Measurements from ENCODE around the gene CAMSAP2.
A peak's percentile ranks its signal among the peaks of the same experiment; 100 is the strongest.
"Not testable (repeated sequence)": the region's sequence is repeated elsewhere in the genome, so short reads cannot be mapped to it uniquely, and the experiment has no call there.

CAMSAP2 gene

DNA sequence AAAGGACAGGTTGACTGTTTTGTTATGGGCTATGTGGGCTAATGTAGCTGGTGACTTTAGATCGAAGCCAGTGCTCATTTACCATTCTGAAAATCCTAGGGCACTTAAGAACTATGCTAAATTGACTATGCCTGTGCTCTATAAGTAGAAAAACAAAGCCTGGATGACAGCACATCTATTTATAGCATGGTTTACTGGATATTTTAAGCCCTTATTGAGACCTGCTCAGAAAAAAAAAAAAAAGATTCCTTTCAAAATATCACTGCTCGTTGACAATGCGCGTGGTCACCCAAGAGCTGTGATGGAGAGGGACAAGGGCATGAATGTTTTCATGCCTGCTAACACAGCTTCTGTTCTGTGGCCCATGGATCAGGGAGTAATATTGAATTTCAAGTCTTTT, 48.1 kb downstream of the CAMSAP2 start:
- DNase-seq = no peak

DNA sequence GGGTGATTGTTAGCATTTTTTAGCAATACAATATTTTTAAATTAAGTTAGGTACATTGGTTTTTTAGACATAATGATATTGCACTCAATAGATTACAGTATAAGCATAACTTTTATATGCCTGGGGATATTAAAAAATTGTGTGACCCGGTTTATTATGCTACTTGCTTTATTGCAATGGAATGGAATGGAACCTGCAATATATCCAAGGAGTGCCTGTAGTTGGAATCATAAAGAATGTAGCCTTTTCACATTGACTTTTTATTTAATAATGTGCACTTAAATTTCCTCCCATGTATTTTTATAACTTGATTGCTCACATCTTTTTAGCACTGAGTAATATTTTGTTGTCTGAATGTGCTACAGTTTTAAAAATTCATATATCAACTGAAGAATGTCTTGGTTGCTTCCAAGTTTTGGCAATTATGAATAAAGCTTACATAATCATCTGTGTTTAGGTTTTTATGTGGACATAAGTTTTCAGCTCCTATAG, 49.2 kb downstream of the CAMSAP2 start:
- no peak for DNase-seq

DNA sequence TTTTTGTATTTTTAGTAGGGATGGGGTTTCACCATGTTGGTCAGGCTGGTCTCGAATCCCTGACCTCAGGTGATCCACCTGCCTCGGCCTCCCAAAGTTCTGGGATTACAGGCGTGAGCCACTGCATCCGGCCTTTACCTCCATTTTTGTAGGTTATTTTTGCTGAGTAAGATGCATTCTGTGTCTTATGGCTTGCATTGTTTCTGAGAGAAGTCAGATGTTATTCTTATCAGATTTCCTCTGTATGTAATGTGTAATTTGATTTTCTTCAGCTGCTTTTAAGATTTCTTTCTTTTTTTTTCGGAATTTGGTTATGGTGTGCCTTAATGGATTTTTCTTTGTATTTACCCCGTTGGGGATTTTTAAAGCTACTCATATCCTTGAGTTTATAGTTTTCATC, 52.3 kb downstream of the CAMSAP2 start:
- DNase-seq = not testable (repeated sequence)

DNA sequence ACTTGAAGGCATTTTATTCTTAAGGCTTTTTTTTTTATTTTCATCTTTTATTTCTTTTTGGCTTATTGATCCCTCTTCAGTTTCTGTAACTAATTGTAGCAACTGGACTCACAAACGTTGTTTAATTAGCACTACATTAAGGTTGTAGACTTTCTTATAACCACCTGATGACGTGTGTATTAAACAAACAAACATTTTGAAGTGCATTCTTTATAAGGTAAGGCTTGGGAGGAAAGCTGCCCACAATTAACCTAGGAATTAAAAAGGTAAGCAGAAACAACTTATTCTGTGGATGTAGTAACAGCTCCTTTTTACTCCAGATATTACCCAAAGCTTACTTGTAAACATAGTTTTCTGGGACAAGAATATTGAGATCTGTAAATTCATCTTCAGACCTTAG, 55.0 kb downstream of the CAMSAP2 start:
- DNase-seq = no peak

DNA sequence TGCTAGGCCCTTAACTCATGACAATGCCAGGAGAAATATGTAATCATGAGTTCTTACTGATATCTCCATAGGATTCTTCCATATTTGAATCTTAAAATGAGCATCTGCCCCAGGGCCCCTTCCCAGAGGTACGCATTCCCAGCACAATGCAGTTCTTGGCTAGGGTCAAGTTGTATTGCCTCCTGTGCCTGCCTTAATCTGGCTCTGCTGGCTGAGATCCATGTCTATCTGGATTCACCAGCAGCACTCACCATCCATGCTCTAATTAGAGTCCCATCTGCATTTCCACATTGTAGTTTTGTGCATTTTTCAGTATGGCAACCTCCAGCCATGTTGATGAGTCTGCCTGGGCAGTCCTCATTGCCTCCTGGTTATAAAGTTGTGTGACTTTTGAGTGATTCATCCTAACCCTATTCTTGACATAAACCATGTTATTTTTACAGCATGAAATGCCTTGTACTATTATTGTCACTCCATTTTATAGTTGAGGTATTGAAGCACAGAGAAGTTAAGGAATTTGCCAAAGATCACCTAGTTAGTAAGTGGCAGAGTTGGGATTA, 55.9 kb downstream of the CAMSAP2 start:
- no peak for DNase-seq

DNA sequence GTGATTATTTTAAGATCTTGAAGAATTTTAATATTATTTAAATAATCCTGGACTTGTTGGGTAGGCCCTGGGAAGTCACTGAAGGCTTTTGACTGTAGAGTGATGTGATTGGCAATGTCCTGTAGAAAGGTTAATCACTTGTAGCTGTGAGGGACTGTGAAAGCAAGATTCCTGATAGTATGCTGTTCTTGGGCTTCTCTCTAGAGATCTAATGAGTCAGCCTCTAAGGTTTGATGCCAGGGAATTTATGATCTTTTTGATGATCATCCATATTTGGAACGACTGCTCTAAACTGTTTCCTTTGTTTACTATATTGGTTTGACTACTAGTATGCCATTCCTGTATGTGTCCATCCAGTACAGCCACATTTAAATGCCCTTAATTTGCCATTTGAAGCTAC, 56.5 kb downstream of the CAMSAP2 start:
- DNase-seq = no peak

DNA sequence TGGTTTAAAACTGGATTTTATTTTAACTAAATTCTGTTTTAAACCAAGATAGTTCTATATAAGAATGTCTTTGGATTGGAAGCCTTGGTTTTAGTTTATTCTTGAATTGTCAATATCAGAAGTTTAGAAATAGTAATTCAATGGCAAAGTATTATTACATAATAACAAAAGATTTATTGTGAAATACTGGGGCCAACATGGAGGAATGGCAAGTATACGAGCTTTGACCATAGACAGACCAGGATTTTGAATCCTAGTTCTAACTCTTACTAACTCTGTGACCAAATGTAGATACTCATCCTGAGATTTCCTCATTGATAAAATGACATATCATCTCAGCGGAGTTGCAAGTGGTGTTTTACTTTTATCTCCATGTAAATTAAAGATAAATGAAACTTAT, 63.3 kb downstream of the CAMSAP2 start:
- DNase-seq = no peak

DNA sequence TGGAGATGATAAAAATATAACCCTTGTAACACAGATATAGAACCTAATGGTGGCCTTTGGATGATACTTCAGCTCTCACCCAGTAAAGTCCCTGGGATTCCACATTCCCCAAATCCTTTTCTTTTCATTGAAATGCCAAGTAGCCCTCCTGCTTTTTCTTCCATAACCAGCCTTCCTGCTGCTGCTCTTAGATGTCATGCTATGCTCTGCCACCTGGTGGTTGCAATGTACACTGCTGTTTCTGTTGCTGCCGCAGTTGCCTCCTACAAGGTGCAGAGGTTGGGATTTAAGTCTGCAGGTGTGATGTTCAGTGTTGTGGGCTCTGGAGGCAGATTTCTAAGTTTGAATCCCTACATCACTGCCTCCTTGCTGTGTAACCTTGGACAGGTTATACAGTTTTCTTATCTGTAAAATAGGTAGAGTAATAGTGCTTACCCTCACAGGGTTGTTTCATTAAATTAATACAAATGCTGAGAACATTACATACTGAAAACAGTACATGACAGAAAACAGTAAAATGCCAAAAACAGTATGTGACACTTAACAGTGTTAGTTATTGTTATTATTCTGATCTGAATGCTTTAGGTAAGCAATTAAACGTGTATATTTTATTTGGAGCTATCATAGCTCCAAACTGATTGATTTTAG, 64.3 kb downstream of the CAMSAP2 start:
- DNase-seq = peak; percentile 13

DNA sequence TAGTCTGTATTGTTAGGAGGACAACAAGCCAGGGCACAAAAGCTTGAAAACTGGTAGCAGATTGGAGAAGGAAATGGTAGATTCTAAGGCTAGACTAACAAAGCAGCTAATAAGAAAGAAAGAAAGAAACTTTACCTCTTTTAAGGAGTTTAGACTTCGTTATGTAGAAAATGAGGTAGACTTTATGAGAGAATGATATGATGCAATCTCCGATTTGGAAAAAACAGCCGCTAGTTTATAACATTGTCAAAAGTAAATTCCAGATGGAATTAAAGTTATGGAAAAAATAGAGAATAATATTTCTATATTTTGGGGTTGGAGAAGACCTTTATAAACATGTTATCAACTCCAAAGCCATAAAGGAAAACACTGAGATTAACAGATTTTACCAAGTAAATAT, 67.0 kb downstream of the CAMSAP2 start:
- no peak for DNase-seq

DNA sequence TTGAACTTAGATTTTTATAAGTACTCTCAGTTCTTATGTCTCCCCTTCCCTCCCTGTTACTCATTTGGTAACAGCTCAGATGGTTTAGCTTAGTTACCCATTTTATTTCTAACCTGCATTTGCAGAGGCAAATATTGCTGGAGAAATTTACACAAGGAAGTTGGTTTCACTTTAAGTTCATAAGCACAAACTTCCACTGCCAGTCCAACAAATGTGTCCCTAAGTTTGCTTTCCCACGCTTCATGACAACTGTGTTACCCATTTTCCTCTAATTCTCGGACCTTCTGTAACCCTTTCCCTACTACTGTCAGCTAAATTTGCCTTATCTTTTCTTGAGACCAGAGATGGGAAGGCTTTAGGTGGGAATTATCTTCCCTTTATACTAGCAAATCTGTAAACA, 70.2 kb downstream of the CAMSAP2 start:
- no peak for DNase-seq

DNA sequence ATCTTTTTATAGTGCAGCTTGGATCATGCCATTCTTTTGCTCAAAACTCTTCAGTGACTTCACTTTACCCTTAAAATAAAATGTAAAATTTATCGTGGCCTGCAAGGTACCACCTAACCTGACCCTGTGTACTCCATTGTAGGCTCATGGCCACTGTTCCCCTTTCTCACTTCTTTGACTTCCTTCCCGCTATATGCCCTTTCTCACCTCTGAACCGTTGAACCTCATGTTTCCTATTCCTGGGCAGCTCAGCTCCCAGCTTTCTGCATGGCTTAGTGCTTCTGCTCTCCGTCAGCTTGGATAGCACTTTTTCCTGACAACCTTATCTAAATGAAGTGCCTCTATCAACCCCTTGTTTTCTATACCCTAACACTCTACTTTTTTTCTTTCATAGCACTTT, 73.0 kb downstream of the CAMSAP2 start:
- no peak for DNase-seq

DNA sequence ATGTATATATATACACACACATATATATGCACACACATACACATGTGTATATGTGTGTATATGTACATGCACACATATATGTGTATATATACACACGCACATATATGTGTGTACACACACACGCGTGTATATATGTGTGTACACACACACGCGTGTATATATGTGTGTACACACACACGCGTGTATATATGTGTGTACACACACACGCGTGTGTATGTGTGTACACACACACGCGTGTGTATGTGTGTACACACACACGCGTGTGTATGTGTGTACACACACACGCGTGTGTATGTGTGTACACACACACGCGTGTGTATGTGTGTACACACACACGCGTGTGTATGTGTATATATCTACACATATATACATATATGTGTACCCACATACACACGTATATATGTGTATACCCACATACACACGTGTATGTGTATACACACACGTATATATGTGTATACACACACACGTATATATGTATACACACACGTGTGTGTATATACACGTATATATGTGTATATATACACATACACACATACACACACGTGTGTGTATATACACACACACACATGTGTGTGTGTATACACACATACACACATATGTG, 78.0 kb downstream of the CAMSAP2 start:
- DNase-seq = not testable (repeated sequence)

DNA sequence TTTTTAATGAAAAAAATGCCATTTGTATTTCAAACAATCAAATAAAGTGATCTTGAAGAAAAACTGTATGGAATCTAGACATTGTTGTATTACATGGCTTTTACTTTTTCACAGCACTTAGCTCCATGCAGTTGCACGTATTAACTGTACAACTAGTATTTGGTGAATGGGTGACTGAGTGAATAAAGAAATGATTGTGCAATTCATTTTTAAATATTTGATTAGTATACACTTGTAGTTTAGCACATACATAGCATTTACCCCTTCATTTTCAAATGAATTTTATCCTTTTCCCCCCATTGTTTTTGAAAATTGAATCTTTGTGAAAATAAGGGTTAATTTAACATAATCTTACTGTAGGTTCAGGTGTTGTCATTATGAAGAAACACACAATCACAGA, 79.6 kb downstream of the CAMSAP2 start:
- no peak for DNase-seq

DNA sequence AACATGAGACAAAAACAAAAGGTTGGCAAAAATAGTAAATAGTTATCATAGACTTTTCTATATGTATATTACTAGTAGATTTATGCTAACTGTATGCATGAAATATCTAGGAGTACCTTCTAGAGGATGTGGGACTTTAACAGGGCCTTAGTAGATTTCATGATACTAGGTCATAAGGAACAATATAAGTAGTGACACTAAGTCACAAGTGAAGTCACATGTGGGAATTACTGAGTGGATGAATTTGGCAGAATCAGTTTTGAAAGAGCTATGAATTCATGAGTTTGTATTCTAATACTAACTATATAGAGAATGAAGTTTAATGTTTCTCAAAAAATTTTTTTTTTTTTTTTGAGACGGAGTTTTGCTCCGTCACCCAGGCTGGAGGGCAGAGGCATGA, 81.0 kb downstream of the CAMSAP2 start:
- no peak for DNase-seq

DNA sequence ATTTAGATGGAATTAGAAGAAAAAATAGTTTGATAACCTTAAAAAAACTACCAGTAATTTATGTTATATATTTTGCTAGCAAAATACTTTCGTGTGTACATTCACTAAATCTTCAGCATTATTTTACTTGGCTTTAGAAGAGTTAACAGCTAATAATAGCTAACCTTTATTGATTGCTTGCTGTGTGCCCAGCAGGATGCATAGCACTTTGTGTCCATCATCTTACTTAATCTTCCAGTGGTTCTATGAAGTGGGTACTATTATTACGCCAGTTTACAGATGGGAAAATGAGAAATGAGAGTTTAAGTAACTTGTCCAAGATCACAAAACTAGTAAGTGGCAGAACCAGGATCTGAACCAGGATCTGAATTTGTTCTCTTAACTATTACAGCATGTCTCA, 92.4 kb downstream of the CAMSAP2 start:
- DNase-seq = no peak

DNA sequence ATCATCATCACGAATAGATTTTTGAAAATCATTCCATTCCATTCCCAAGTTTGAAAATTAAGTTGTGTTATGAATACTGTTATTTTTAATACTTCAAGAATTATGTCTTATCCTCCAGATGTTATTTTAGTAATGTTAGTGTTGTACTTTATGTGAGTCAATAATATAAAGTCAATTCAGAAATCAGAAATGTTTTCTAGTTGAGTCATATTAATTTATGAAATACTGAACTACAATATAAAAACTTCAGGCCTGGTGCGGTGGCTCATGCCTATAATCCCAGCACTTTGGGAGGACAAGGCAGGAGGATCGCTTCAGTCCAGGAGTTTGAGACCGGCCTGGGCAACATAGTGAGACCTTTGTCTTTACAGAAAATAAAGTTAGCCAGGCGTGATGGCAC, 95.7 kb downstream of the CAMSAP2 start:
- DNase-seq = no peak

DNA sequence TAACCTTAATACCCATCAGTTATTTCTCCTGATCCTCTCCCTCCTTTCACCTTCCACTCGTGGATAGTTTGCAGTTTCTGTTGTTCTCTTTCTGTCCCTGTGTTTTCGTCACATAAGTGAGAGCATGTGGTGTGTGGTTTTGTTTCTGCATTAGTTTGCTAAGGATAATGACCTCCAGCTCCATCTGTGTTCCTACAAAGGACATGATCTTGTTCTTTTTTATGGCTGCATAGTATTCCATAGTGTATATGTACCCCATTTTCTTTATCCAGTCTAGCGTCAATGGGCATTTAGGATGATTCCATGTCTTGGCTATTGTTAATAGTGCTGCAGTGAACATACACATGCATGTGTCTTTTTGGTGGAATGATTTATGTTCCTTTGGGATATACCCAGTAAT, 97.5 kb downstream of the CAMSAP2 start:
- DNase-seq = no peak

DNA sequence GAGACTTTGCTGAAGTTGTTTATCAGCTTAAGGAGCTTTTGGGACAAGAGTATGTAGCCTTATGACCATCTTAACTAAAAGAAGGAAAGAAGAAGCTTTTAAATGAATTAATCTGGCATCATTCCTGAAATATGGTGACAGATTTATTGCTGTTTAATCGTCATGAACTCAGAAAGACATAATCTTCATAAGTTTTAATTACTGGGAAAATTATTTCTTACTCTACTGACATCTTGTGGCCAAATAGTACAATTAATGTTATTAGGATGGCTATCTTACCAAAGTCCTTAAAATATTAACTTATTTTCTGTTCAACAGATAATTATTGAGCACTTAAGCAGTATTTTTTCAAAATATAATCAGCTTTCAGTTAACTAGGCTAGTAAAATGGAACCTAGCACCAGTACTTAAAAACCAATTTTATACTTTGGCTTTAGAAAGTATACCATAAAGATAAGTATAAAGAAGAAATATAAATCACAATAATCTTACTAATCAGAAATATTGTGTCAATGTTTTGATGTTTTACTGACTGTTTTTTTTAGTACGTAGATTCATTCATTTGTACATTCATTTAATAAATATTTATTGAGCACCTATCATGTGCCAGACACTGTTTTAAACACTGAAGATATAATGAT, 99.4 kb downstream of the CAMSAP2 start:
- DNase-seq = no peak

DNA sequence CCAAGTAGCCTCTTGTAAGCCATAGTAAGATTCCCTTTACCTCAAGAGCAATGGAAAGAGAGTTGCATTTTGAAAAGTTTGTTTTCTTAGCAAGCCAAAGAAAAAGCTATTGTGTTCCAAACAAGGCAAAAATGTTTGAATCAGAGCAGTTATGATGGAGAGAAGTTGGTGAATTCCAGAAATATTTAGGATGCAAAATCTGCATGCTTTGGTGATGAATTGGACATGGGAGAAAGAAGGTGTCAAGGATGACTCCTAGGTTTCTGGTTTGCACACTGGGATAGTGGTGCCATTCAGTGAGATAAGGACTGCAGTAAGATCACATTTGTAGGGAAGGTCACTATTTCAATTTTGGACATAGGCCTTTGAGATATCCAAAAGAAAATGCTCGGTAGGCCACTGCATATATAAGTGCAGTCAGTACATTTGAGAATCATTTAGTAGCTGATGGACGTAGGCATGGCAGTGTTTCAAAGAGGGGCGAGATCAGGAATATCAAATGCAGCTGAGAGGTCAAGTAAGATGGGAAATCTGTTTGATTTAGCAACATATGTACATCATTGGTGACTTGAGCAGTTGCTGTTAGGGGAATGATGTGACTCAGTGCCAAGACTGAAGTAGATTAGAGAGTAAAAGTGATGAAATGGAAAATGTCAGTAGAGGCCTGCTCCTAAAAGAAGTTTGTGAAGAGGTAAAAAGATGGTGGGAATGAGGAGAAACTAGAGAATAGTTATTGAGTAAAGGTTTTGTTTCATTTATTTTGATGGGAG, 100.2 kb downstream of the CAMSAP2 start:
- DNase-seq = no peak

DNA sequence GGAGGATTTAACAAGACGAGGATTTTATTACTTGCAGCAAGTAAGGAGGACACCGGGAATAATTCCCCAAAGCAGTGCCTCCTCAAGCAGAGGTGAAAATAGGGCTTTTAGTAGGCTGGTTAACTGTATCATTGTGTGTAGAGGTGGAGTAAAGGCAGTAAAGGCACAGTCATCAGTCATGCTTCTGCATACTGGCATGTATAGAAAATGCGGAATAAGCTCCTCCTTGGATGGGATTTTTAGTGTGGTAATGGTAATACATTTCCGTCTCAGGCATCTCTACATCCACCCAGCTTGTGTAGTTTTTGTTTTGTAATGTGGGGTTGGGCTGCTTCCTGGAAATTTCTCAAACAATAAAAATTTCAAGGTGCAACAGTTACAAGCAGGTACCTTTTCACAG, 106.7 kb downstream of the CAMSAP2 start:
- DNase-seq = no peak

DNA sequence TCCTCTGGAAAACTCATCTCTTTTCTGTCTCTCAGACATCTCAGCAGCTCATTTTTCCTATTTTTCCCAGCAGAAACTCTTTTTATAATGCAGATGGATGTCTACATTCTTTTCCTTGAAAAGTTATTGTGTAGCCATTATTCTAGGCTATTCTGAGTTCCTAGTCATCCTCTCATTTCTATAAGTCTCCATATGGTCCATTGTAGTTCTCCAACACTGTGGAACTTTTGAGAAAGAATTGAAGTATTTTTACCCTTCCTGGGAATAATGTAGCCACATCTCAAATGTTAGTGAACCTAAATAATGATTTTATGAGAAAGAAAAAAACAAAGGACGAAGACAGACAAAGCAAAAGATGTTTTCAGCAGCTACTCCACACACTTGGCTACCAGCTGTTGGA, 107.7 kb downstream of the CAMSAP2 start:
- no peak for DNase-seq

DNA sequence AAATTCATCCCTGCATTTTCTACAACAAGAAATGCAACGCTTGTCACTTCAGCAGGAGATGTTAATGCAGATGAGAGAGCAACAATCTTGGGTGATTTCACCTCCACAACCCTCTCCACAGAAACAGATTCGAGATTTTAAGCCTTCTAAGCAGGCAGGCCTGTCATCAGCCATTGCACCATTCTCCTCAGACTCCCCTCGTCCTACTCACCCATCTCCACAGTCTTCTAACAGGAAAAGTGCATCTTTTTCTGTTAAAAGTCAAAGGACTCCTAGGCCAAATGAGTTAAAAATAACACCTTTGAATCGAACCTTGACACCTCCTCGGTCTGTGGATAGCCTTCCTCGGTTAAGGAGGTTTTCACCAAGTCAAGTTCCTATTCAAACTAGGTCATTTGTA, 110.7 kb downstream of the CAMSAP2 start:
- no peak for DNase-seq

DNA sequence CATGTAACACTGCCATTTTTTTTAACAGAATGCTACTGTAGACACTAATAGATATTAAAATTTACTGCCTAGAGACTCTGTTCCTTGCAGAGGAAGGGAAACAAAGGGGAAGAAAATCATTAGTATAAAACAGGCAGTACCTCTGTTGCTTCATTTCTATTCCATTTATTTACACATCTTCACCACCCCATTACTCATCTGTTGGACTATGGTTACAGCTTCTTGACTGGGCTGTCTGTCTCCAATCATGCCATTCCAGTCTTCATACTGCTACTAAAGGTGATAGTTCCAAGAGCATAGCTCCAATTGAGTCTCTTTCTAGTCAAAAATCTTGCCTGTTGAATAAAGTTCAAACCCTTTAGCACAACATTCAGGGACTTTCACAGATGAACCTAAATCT, 111.9 kb downstream of the CAMSAP2 start:
- no peak for DNase-seq

Data from KG1 (cell line).